Measurements from ENCODE around the gene INTS14.

The INTS14 gene

GRCh38 chr15:65611888-65612615, 1.1 kb upstream of the INTS14 start:
- Histone ChIP-seq H3K9ac (ENCODE audit: low read length in 2 of 2) (peak overlapping the region; percentile 95 to 97), H3K4me3 (ENCODE audit: low read length in 2 of 2) (peak overlapping the region; percentile 90 to 92), H3K4me1 (ENCODE audit: control insufficient read depth, insufficient read depth, low read length) (peaks cover 26% of the 10 kb centered on the region), H3K9me3 (ENCODE audit: control insufficient read depth in 2 of 2, low read length in 2 of 2) (no peaks in the 10 kb centered on the region), H3K27ac (ENCODE audit: low read length) (peak overlapping the region; percentile 96), H3K27me3 (ENCODE audit: control insufficient read depth in 1 of 2, insufficient read depth in 2 of 2, low read length in 2 of 2) (no peaks in the 10 kb centered on the region), H3K36me3 (ENCODE audit: control insufficient read depth in 2 of 2, insufficient read depth in 2 of 2, low read length in 2 of 2) (peaks cover 0 to under 1% of the 10 kb centered on the region in 2 donors)

GRCh38 chr15:65603559-65603958, 7.4 kb downstream of the INTS14 start:
- Histone ChIP-seq H3K9me3 (ENCODE audit: control insufficient read depth in 2 of 2, low read length in 2 of 2) (no peaks in the 10 kb centered on the region), H3K27ac (ENCODE audit: low read length) (no peak overlapping the region), H3K27me3 (ENCODE audit: control insufficient read depth in 1 of 2, insufficient read depth in 2 of 2, low read length in 2 of 2) (no peaks in the 10 kb centered on the region), H3K4me3 (ENCODE audit: low read length in 2 of 2) (no peak overlapping the region), H3K9ac (ENCODE audit: low read length in 2 of 2) (no peak overlapping the region), H3K4me1 (ENCODE audit: control insufficient read depth, insufficient read depth, low read length) (peaks cover under 1% of the 10 kb centered on the region), H3K36me3 (ENCODE audit: control insufficient read depth in 2 of 2, insufficient read depth in 2 of 2, low read length in 2 of 2) (peaks cover 12 to 25% of the 10 kb centered on the region in 2 donors)

GRCh38 chr15:65603134-65603533, 7.8 kb downstream of the INTS14 start:
- no peak overlapping the region for H3K9ac ChIP-seq (ENCODE audit: low read length in 2 of 2)
- H3K4me3 ChIP-seq (ENCODE audit: low read length in 2 of 2) = no peak overlapping the region
- H3K27ac ChIP-seq (ENCODE audit: low read length) = no peak overlapping the region
- H3K4me1 ChIP-seq (ENCODE audit: control insufficient read depth, insufficient read depth, low read length) = no peaks in the 10 kb centered on the region
- no peaks in the 10 kb centered on the region for H3K27me3 ChIP-seq (ENCODE audit: control insufficient read depth in 1 of 2, insufficient read depth in 2 of 2, low read length in 2 of 2)
- H3K9me3 ChIP-seq (ENCODE audit: control insufficient read depth in 2 of 2, low read length in 2 of 2) = no peaks in the 10 kb centered on the region
- H3K36me3 ChIP-seq (ENCODE audit: control insufficient read depth in 2 of 2, insufficient read depth in 2 of 2, low read length in 2 of 2) = peaks cover 12 to 26% of the 10 kb centered on the region in 2 donors

GRCh38 chr15:65599677-65600076, 11.3 kb downstream of the INTS14 start:
- Histone ChIP-seq H3K27ac (ENCODE audit: low read length) (no peak overlapping the region), H3K4me3 (ENCODE audit: low read length in 2 of 2) (no peak overlapping the region), H3K27me3 (ENCODE audit: control insufficient read depth in 1 of 2, insufficient read depth in 2 of 2, low read length in 2 of 2) (no peaks in the 10 kb centered on the region), H3K9ac (ENCODE audit: low read length in 2 of 2) (no peak overlapping the region), H3K9me3 (ENCODE audit: control insufficient read depth in 2 of 2, low read length in 2 of 2) (no peaks in the 10 kb centered on the region), H3K36me3 (ENCODE audit: control insufficient read depth in 2 of 2, insufficient read depth in 2 of 2, low read length in 2 of 2) (peaks cover 21 to 28% of the 10 kb centered on the region in 2 donors), H3K4me1 (ENCODE audit: control insufficient read depth, insufficient read depth, low read length) (no peaks in the 10 kb centered on the region)

GRCh38 chr15:65598468-65598867, 12.5 kb downstream of the INTS14 start:
- Histone ChIP-seq H3K4me3 (ENCODE audit: low read length in 2 of 2) (no peak overlapping the region), H3K9ac (ENCODE audit: low read length in 2 of 2) (no peak overlapping the region), H3K36me3 (ENCODE audit: control insufficient read depth in 2 of 2, insufficient read depth in 2 of 2, low read length in 2 of 2) (peaks cover 23% of the 10 kb centered on the region in 2 donors)

GRCh38 chr15:65595960-65596359, 15.0 kb downstream of the INTS14 start:
- Histone ChIP-seq H3K9me3 (ENCODE audit: control insufficient read depth in 2 of 2, low read length in 2 of 2) (no peaks in the 10 kb centered on the region), H3K27me3 (ENCODE audit: control insufficient read depth in 1 of 2, insufficient read depth in 2 of 2, low read length in 2 of 2) (no peaks in the 10 kb centered on the region), H3K4me3 (ENCODE audit: low read length in 2 of 2) (no peak overlapping the region), H3K36me3 (ENCODE audit: control insufficient read depth in 2 of 2, insufficient read depth in 2 of 2, low read length in 2 of 2) (peaks cover 38 to 41% of the 10 kb centered on the region in 2 donors), H3K9ac (ENCODE audit: low read length in 2 of 2) (no peak overlapping the region), H3K4me1 (ENCODE audit: control insufficient read depth, insufficient read depth, low read length) (no peaks in the 10 kb centered on the region), H3K27ac (ENCODE audit: low read length) (no peak overlapping the region)

More at GRCh38 chr15:65598468-65598867, 12.5 kb downstream of the INTS14 start:
- no peaks in the 10 kb centered on the region for H3K4me1 ChIP-seq (ENCODE audit: control insufficient read depth, insufficient read depth, low read length)
- H3K27ac ChIP-seq (ENCODE audit: low read length) = no peak overlapping the region
- no peaks in the 10 kb centered on the region for H3K27me3 ChIP-seq (ENCODE audit: control insufficient read depth in 1 of 2, insufficient read depth in 2 of 2, low read length in 2 of 2)
- H3K9me3 ChIP-seq (ENCODE audit: control insufficient read depth in 2 of 2, low read length in 2 of 2) = no peaks in the 10 kb centered on the region

GRCh38 chr15:65587094-65587493, 23.8 kb downstream of the INTS14 start:
- Histone ChIP-seq H3K9me3 (ENCODE audit: control insufficient read depth in 2 of 2, low read length in 2 of 2) (no peaks in the 10 kb centered on the region), H3K36me3 (ENCODE audit: control insufficient read depth in 2 of 2, insufficient read depth in 2 of 2, low read length in 2 of 2) (peaks cover 34 to 40% of the 10 kb centered on the region in 2 donors), H3K27me3 (ENCODE audit: control insufficient read depth in 1 of 2, insufficient read depth in 2 of 2, low read length in 2 of 2) (no peaks in the 10 kb centered on the region), H3K9ac (ENCODE audit: low read length in 2 of 2) (no peak overlapping the region), H3K27ac (ENCODE audit: low read length) (no peak overlapping the region), H3K4me3 (ENCODE audit: low read length in 2 of 2) (no peak overlapping the region), H3K4me1 (ENCODE audit: control insufficient read depth, insufficient read depth, low read length) (no peaks in the 10 kb centered on the region)

GRCh38 chr15:65584241-65584640, 26.7 kb downstream of the INTS14 start:
- no peaks in the 10 kb centered on the region for H3K9me3 ChIP-seq (ENCODE audit: control insufficient read depth in 2 of 2, low read length in 2 of 2)
- no peak overlapping the region for H3K27ac ChIP-seq (ENCODE audit: low read length)
- no peak overlapping the region for H3K4me3 ChIP-seq (ENCODE audit: low read length in 2 of 2)
- no peaks in the 10 kb centered on the region for H3K27me3 ChIP-seq (ENCODE audit: control insufficient read depth in 1 of 2, insufficient read depth in 2 of 2, low read length in 2 of 2)
- H3K36me3 ChIP-seq (ENCODE audit: control insufficient read depth in 2 of 2, insufficient read depth in 2 of 2, low read length in 2 of 2) = peaks cover 35 to 37% of the 10 kb centered on the region in 2 donors
- no peaks in the 10 kb centered on the region for H3K4me1 ChIP-seq (ENCODE audit: control insufficient read depth, insufficient read depth, low read length)
- H3K9ac ChIP-seq (ENCODE audit: low read length in 2 of 2) = no peak overlapping the region

- Histone ChIP-seq H3K36me3 (ENCODE audit: control insufficient read depth in 2 of 2, insufficient read depth in 2 of 2, low read length in 2 of 2) (peaks cover 38% of the 10 kb centered on the region in 2 donors), H3K27ac (ENCODE audit: low read length) (no peak overlapping the region), H3K9ac (ENCODE audit: low read length in 2 of 2) (no peak overlapping the region), H3K27me3 (ENCODE audit: control insufficient read depth in 1 of 2, insufficient read depth in 2 of 2, low read length in 2 of 2) (no peaks in the 10 kb centered on the region), H3K4me1 (ENCODE audit: control insufficient read depth, insufficient read depth, low read length) (no peaks in the 10 kb centered on the region), H3K4me3 (ENCODE audit: low read length in 2 of 2) (no peak overlapping the region), H3K9me3 (ENCODE audit: control insufficient read depth in 2 of 2, low read length in 2 of 2) (no peaks in the 10 kb centered on the region)
Observed at GRCh38 chr15:65583701-65584100, 27.2 kb downstream of the INTS14 start.

GRCh38 chr15:65580287-65580686, 30.6 kb downstream of the INTS14 start:
- Histone ChIP-seq H3K27ac (ENCODE audit: low read length) (no peak overlapping the region), H3K36me3 (ENCODE audit: control insufficient read depth in 2 of 2, insufficient read depth in 2 of 2, low read length in 2 of 2) (peaks cover 41 to 49% of the 10 kb centered on the region in 2 donors), H3K9me3 (ENCODE audit: control insufficient read depth in 2 of 2, low read length in 2 of 2) (no peaks in the 10 kb centered on the region), H3K27me3 (ENCODE audit: control insufficient read depth in 1 of 2, insufficient read depth in 2 of 2, low read length in 2 of 2) (no peaks in the 10 kb centered on the region), H3K4me1 (ENCODE audit: control insufficient read depth, insufficient read depth, low read length) (no peaks in the 10 kb centered on the region), H3K4me3 (ENCODE audit: low read length in 2 of 2) (no peak overlapping the region), H3K9ac (ENCODE audit: low read length in 2 of 2) (no peak overlapping the region)

- Histone ChIP-seq H3K4me3 (ENCODE audit: low read length in 2 of 2) (no peak overlapping the region), H3K27me3 (ENCODE audit: control insufficient read depth in 1 of 2, insufficient read depth in 2 of 2, low read length in 2 of 2) (no peaks in the 10 kb centered on the region), H3K4me1 (ENCODE audit: control insufficient read depth, insufficient read depth, low read length) (no peaks in the 10 kb centered on the region), H3K36me3 (ENCODE audit: control insufficient read depth in 2 of 2, insufficient read depth in 2 of 2, low read length in 2 of 2) (peaks cover 41 to 48% of the 10 kb centered on the region in 2 donors), H3K9ac (ENCODE audit: low read length in 2 of 2) (no peak overlapping the region), H3K27ac (ENCODE audit: low read length) (no peak overlapping the region), H3K9me3 (ENCODE audit: control insufficient read depth in 2 of 2, low read length in 2 of 2) (no peaks in the 10 kb centered on the region)
Observed at GRCh38 chr15:65579762-65580161, 31.2 kb downstream of the INTS14 start.

All from stomach smooth muscle (tissue), 2 donors.